K562 (cell line): ENCODE measurements around the gene MKNK2.

Experiments used
- CBFA2T2 ChIP-seq: fragments of 450-650 bp; conservative IDR thresholded peaks from 2 replicates; pipeline ENCODE4 v1.6.1; 2017; ENCODE audit warnings: mild to moderate bottlenecking
- EP300 ChIP-seq: IDR thresholded peaks from 2 replicates; pipeline ENCODE4 v1.6.1; 2012; ENCODE audit warnings: low read length, improper control_type of control experiment
- JUND ChIP-seq, 2 experiments: IDR thresholded peaks; 2 replicates in 1 of 2; 3 replicates in 1 of 2; pipeline ENCODE4 v1.6.1; 2011; ENCODE audit warnings: borderline replicate concordance in 2 of 2, low read depth in 2 of 2, low read length in 2 of 2, improper control_type of control experiment in 1 of 2, missing biosample characterization in 1 of 2, missing genetic modification characterization in 1 of 2, missing genetic modification reagents in 1 of 2
- MEF2A ChIP-seq: IDR thresholded peaks from 2 replicates; pipeline ENCODE4 v1.6.1; 2011; ENCODE audit warnings: low read depth, mild to moderate bottlenecking, low read length, moderate library complexity; ENCODE audit not compliant: control insufficient read depth
- POLR2G ChIP-seq: fragments of 200-400 bp; formaldehyde crosslinking; IDR thresholded peaks from 2 replicates; pipeline ENCODE4 v1.6.1; 2017; ENCODE audit warnings: low read depth, mild to moderate bottlenecking, antibody characterized with exemption, low read length, moderate library complexity
- RAD51 ChIP-seq: fragments of 450-650 bp; IDR thresholded peaks from 2 replicates; pipeline ENCODE4 v1.7.1; 2016; ENCODE audit warnings: low read depth, mild to moderate bottlenecking, borderline replicate concordance
- TCF7L2 ChIP-seq: fragments of 150-350 bp; IDR thresholded peaks from 2 replicates; pipeline ENCODE4 v1.6.1; 2016; ENCODE audit warnings: low read depth, mild to moderate bottlenecking, low read length, moderate library complexity
- XRCC3 ChIP-seq: fragments of 450-650 bp; IDR thresholded peaks from 2 replicates; pipeline ENCODE4 v1.6.1; 2017; ENCODE audit warnings: mild to moderate bottlenecking, moderate library complexity
- ZFX ChIP-seq: sonication (generic); formaldehyde crosslinking; IDR thresholded peaks from 2 replicates; pipeline ENCODE4 v1.8.0; 2022; ENCODE audit warnings: mild to moderate bottlenecking, missing genetic modification reagents, moderate library complexity
- ZNF121 ChIP-seq: sonication (generic); formaldehyde crosslinking; conservative IDR thresholded peaks from 2 replicates; pipeline ENCODE4 v1.8.0; 2022; ENCODE audit warnings: missing genetic modification reagents
- ZNF384 ChIP-seq: IDR thresholded peaks from 2 replicates; pipeline ENCODE4 v1.6.1; 2012; ENCODE audit warnings: low read depth, low read length, improper control_type of control experiment
- TF ChIP-seq, protein P1 (sequence below): sonication (generic); formaldehyde crosslinking; IDR thresholded peaks from 2 replicates; pipeline ENCODE4 v1.9.0; 2022; ENCODE audit warnings: mild to moderate bottlenecking, missing genetic modification reagents
- TF ChIP-seq, protein P2 (sequence below): fragments of 250-450 bp; sonication (Bioruptor Pico); IDR thresholded peaks from 2 replicates; pipeline ENCODE4 v1.5.0; 2020; ENCODE audit warnings: mild to moderate bottlenecking
- TF ChIP-seq, protein P3 (sequence below), 3 experiments: IDR thresholded peaks in 2 of 3; conservative IDR thresholded peaks in 1 of 3; 2 replicates each; pipeline ENCODE4 v1.5.1; 2011 to 2012; ENCODE audit warnings: low read length in 3 of 3, mild to moderate bottlenecking in 3 of 3, control low read depth in 2 of 3, improper control_type of control experiment in 1 of 3, inconsistent platforms in 1 of 3, low read depth in 1 of 3, mixed read lengths in 1 of 3, moderate library complexity in 1 of 3; ENCODE audit not compliant: insufficient read depth in 2 of 3

DNA sequence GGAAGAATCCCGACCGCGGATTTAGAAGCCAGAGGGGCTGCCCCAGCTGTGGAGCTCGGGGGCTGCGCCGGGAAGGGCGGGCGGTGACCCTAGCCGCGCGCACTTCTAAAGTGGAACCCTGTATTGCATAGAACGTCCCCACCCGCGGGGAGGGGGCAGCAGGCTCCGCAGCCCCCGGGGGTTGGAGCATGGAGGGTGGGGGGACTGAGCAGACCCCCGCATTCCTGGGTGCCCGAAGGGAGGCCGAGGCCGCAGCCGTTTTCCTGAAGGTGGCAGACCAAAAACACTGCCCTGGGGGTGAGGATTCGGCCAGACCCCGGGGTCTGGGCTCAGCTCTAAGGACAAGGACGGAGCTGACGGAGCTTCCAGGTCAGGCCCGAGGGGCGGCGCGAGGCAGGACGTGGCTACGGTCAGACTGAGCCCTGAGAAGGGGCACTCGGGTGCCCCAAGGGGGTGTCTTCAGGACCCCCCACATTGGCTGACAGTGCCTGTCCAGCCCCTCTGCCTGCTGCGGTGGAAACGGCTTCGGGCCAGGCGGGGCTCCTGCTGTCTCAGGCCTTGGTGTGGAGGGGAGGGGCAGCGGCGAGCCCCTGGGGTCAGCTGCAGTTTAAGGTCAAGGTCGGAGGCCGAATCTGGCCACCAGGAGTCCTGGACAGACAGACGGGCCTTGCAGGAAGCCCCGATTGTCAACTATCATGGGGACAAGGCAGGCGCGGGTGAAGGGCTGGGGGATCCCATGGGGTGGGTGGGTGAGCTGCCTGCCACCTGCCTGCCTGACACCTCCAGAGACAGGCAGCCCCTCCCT is 12.6 kb downstream of the MKNK2 start:
- no peak for TF ChIP-seq ZNF384
- TF ChIP-seq ZNF121 (CRISPR knock-in tag): no peak
- peak; percentile 74 for TF ChIP-seq POLR2G
- no peak for TF ChIP-seq JUND (IDR thresholded peaks at IDR 0.05; ENCODE audit: borderline replicate concordance, low read depth, low read length)
- TF ChIP-seq JUND (tag; IDR thresholded peaks at IDR 0.05; ENCODE audit: borderline replicate concordance, low read depth, low read length): no peak
- TF ChIP-seq, protein P1, sequence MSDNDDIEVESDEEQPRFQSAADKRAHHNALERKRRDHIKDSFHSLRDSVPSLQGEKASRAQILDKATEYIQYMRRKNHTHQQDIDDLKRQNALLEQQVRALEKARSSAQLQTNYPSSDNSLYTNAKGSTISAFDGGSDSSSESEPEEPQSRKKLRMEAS (CRISPR knock-in tag): no peak
- no peak for TF ChIP-seq TCF7L2
- TF ChIP-seq RAD51: no peak
- TF ChIP-seq MEF2A: no peak
- TF ChIP-seq, protein P2, sequence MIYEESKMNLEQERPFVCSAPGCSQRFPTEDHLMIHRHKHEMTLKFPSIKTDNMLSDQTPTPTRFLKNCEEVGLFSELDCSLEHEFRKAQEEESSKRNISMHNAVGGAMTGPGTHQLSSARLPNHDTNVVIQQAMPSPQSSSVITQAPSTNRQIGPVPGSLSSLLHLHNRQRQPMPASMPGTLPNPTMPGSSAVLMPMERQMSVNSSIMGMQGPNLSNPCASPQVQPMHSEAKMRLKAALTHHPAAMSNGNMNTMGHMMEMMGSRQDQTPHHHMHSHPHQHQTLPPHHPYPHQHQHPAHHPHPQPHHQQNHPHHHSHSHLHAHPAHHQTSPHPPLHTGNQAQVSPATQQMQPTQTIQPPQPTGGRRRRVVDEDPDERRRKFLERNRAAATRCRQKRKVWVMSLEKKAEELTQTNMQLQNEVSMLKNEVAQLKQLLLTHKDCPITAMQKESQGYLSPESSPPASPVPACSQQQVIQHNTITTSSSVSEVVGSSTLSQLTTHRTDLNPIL (CRISPR knock-in tag): no peak
- no peak for TF ChIP-seq CBFA2T2
- TF ChIP-seq XRCC3: no peak
- no peak for TF ChIP-seq ZFX (CRISPR knock-in tag)
- TF ChIP-seq, protein P3, sequence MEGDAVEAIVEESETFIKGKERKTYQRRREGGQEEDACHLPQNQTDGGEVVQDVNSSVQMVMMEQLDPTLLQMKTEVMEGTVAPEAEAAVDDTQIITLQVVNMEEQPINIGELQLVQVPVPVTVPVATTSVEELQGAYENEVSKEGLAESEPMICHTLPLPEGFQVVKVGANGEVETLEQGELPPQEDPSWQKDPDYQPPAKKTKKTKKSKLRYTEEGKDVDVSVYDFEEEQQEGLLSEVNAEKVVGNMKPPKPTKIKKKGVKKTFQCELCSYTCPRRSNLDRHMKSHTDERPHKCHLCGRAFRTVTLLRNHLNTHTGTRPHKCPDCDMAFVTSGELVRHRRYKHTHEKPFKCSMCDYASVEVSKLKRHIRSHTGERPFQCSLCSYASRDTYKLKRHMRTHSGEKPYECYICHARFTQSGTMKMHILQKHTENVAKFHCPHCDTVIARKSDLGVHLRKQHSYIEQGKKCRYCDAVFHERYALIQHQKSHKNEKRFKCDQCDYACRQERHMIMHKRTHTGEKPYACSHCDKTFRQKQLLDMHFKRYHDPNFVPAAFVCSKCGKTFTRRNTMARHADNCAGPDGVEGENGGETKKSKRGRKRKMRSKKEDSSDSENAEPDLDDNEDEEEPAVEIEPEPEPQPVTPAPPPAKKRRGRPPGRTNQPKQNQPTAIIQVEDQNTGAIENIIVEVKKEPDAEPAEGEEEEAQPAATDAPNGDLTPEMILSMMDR (IDR thresholded peaks at IDR 0.05 in 2 of 3, conservative IDR thresholded peaks at IDR 0.05 in 1 of 3; ENCODE audit: insufficient read depth in 2 of 3, low read depth in 1 of 3, low read length in 3 of 3): no peak
- TF ChIP-seq EP300: no peak
